Rectal smooth muscle tissue (tissue), 1 donor: ENCODE data around the gene CABP7.

Source experiments
- H3K27ac ChIP-seq: one replicate; pipeline ENCODE4 v1.7.0; 2013; ENCODE audit warnings: low read depth, low read length, inconsistent platforms
- H3K27me3 ChIP-seq: one replicate; pipeline ENCODE4 v1.7.0; 2013; ENCODE audit warnings: low read length; ENCODE audit not compliant: control insufficient read depth, insufficient read depth
- H3K36me3 ChIP-seq: one replicate; pipeline ENCODE4 v1.7.0; 2013; ENCODE audit warnings: low read length; ENCODE audit not compliant: control insufficient read depth, insufficient read depth
- H3K4me1 ChIP-seq: one replicate; pipeline ENCODE4 v1.7.0; 2013; ENCODE audit warnings: low read length; ENCODE audit not compliant: control insufficient read depth, insufficient read depth
- H3K4me3 ChIP-seq: one replicate; pipeline ENCODE4 v1.7.0; 2013; ENCODE audit warnings: low read length
- H3K9ac ChIP-seq: one replicate; pipeline ENCODE4 v1.7.0; 2013; ENCODE audit warnings: low read length

The CABP7 gene

GRCh38 chr22:29732883-29733282, 13.1 kb downstream of the CABP7 start:
- Histone ChIP-seq H3K36me3 (peaks cover 6% of the 10 kb centered on the region), H3K4me3 (no peak overlapping the region), H3K4me1 (peaks cover 3% of the 10 kb centered on the region), H3K9ac (no peak overlapping the region), H3K27ac (no peak overlapping the region), H3K27me3 (no peaks in the 10 kb centered on the region)

DNA sequence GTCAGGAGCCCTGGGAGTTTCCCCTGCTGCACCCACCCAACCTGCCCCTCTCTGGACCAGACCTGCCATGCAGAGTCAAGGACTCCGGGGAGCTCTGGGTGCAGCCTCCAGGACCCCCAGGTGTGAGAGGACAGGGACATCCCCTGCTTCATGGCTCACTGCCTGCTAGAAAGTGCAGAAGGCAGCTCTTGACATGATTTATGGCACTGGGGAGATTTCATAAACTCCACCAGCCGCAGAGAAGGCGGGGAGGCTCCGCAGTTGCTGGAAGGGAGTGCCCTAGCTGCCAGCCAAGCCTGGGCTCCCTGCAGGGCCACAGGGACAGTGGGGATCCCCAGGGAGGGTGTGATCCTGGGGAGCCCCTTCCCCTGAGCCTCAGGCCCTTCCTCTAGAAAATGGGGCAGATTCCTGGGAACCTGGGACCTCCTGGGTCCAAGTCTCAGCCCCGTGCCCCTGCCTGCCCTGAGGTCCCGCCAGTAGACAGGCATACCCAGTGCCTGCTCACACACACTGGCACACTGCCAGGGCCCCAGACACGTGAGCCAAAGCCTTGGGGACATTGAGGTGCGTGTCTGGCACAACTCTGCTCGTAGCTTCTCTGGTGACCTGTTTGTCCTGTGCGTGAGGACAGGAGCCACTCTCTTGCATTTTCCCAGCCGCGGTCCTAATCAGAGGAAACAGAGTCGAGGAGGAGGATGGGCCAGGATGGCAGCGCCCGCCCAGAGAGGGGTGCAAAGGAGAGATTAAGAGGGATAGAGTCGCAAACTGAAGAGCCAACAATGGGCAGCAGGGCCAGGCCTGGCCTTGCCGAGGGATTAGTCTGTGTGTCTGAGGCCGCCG, 13.8 kb downstream of the CABP7 start:
- Histone ChIP-seq H3K4me3 (no peak overlapping the region), H3K9ac (no peak overlapping the region), H3K27me3 (no peaks in the 10 kb centered on the region), H3K36me3 (peaks cover 6% of the 10 kb centered on the region), H3K4me1 (peaks cover 3% of the 10 kb centered on the region), H3K27ac (no peak overlapping the region)

DNA sequence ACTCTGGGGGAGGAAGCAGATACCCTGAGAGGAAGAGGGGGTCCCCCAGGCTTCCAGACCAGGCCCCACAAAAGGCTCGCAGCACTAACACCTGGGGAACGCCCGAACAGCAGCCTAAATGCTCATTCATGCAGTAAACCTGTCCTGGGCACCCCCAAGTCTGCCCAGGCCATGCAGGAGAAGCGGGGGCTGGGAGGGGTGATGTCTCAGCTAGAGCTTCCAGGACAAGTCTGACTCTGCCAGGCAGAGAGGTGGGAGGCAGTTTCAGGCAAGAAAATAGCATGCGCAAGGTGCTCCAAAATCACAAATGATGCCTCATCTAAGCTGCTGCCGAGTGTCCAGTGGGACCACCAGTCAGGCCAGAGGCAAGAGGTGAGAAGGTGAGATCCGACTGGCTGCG, 14.6 kb downstream of the CABP7 start:
- no peak overlapping the region for H3K4me3 ChIP-seq
- no peak overlapping the region for H3K27ac ChIP-seq
- H3K27me3 ChIP-seq, result no peaks in the 10 kb centered on the region
- H3K36me3 ChIP-seq, result peaks cover 8% of the 10 kb centered on the region
- no peak overlapping the region for H3K9ac ChIP-seq
- H3K4me1 ChIP-seq, result peaks cover 3% of the 10 kb centered on the region

GRCh38 chr22:29734838-29735237, 15.0 kb downstream of the CABP7 start:
- Histone ChIP-seq H3K4me3 (no peak overlapping the region), H3K4me1 (peaks cover 3% of the 10 kb centered on the region), H3K36me3 (peaks cover 8% of the 10 kb centered on the region), H3K27me3 (no peaks in the 10 kb centered on the region), H3K27ac (no peak overlapping the region), H3K9ac (no peak overlapping the region)

DNA sequence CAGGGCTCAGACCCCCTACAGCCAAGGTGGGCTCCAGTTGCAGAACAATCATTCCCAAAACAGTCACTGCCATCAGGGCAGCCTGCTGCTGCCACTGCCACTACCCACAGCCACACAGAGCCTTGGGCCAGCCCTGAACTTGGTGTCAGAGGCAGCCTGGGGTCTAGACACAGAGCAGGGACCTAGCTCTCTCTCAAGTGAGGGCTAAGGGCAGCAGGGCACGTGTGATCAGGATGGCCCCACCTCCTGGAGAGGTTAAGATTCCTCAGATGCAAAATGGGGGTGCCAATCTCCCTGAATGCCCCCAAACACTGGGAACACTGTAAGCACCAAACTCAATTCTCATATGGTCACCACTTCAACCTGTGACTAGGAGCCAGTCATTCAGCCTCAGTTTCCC, 15.6 kb downstream of the CABP7 start:
- peaks cover 3% of the 10 kb centered on the region for H3K4me1 ChIP-seq
- no peaks in the 10 kb centered on the region for H3K27me3 ChIP-seq
- H3K4me3 ChIP-seq, result no peak overlapping the region
- no peak overlapping the region for H3K9ac ChIP-seq
- H3K27ac ChIP-seq, result no peak overlapping the region
- H3K36me3 ChIP-seq, result peaks cover 12% of the 10 kb centered on the region

- Histone ChIP-seq H3K36me3 (peaks cover 11% of the 10 kb centered on the region), H3K4me1 (peaks cover 3% of the 10 kb centered on the region), H3K9ac (no peak overlapping the region), H3K4me3 (no peak overlapping the region), H3K27me3 (no peaks in the 10 kb centered on the region), H3K27ac (no peak overlapping the region)
Measured at GRCh38 chr22:29737251-29738117, 17.7 kb downstream of the CABP7 start.

GRCh38 chr22:29738118-29738815, 18.5 kb downstream of the CABP7 start:
- no peak overlapping the region for H3K4me3 ChIP-seq
- H3K4me1 ChIP-seq, result peaks cover 3% of the 10 kb centered on the region
- H3K27me3 ChIP-seq, result no peaks in the 10 kb centered on the region
- H3K27ac ChIP-seq, result no peak overlapping the region
- H3K36me3 ChIP-seq, result peaks cover 11% of the 10 kb centered on the region
- no peak overlapping the region for H3K9ac ChIP-seq

DNA sequence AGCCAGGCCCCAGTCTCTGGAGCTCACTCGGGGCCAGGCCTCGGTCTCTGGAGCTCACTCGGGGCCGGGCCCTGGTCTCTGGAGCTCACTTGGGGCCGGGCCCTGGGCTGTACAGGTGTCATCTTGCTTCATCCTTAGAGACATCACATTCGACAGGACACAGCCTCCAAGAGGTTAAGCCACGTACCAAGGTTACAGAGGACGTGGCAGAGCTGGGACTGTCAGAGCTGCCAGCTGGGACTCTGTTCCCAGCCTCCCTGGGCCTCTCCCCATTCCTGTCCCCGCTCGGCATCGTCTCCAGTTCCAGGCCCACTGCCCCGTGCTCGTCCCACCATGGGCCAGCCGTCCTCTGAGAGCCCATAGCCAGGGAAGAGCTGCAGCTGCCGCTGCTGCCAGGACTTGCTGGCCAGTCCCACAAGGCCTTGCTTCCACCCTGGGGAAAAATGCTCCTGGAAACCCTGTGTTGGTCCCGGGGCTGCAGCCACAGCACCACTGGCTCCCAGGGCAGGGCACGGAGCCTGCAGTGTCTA, 19.6 kb downstream of the CABP7 start:
- Histone ChIP-seq H3K27me3 (no peaks in the 10 kb centered on the region), H3K4me1 (no peaks in the 10 kb centered on the region), H3K4me3 (no peak overlapping the region), H3K27ac (no peak overlapping the region), H3K9ac (no peak overlapping the region), H3K36me3 (peaks cover 11% of the 10 kb centered on the region)

DNA sequence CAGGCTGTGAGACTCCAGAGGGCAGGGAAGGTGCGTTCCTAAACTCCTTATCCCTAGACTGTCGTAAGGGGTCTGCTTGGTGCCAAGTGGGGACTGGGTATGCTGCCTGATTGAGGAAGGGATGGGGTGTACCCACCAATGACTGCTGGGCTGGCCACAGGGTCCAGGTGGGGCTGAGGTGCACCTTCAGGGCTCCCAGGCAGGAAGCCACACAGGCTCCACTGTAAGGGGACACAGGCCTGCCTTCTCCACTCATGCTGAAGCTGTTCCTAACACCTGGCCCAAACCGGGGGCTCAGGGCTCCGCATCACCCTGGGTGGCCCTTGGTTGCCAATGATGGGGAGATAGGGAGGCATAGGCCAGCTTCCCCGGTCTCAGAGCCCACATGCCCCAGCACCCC, 20.4 kb downstream of the CABP7 start:
- no peaks in the 10 kb centered on the region for H3K27me3 ChIP-seq
- no peaks in the 10 kb centered on the region for H3K4me1 ChIP-seq
- H3K4me3 ChIP-seq, result no peak overlapping the region
- no peak overlapping the region for H3K27ac ChIP-seq
- H3K9ac ChIP-seq, result no peak overlapping the region
- H3K36me3 ChIP-seq, result peaks cover 11% of the 10 kb centered on the region

DNA sequence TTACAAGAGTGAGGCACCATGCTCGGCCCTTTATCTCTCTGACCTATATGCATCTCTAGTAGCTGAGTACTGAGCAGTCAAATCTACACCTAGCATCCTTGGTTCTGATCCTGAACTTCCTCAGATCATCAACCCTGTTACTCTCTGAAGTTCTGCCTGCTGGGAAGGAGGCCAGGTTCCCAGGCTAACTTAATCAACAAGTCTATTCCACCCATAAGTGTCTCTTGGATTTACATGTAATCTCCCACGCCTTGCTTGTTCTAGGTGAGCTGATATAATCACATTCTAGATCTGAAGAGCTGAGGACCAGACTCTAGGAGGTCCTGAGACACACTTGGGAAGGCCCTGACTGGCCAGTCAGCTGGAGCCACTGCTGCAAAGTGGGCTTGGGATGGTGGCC, 22.1 kb downstream of the CABP7 start:
- Histone ChIP-seq H3K27ac (no peak overlapping the region), H3K27me3 (no peaks in the 10 kb centered on the region), H3K36me3 (peaks cover 13% of the 10 kb centered on the region), H3K4me1 (no peaks in the 10 kb centered on the region), H3K4me3 (no peak overlapping the region), H3K9ac (no peak overlapping the region)

DNA sequence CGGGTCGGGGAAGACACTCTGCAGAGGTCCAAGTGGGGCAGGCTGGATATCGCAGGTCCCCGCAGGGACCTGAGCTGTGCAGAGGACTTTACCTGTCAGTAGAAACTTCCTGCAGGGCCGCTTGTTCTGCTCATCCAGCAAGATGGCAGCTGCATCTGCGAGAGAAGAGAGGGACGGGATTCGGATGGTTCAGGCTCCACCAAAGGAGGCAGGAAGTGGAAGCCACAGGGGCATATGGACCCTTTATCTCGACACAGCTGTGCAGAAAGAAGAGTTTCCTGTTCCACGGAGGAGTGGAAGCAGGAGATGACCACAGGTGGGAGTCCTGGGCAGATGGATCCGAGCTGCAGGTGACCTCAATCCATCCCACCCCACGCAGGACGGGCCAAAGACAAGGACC, 22.5 kb downstream of the CABP7 start:
- Histone ChIP-seq H3K27ac (no peak overlapping the region), H3K4me3 (no peak overlapping the region), H3K36me3 (peaks cover 17% of the 10 kb centered on the region), H3K4me1 (no peaks in the 10 kb centered on the region), H3K9ac (no peak overlapping the region), H3K27me3 (no peaks in the 10 kb centered on the region)

GRCh38 chr22:29744902-29745301, 25.1 kb downstream of the CABP7 start:
- no peaks in the 10 kb centered on the region for H3K4me1 ChIP-seq
- H3K27ac ChIP-seq, result no peak overlapping the region
- H3K4me3 ChIP-seq, result no peak overlapping the region
- H3K36me3 ChIP-seq, result peaks cover 21% of the 10 kb centered on the region
- no peak overlapping the region for H3K9ac ChIP-seq
- H3K27me3 ChIP-seq, result no peaks in the 10 kb centered on the region
